Epidermal melanocyte (primary cell): ENCODE measurements around the gene SCGB2B2.
"Not testable (repeated sequence)": the region's sequence is repeated elsewhere in the genome, so short reads cannot be mapped to it uniquely, and the experiment has no call there.

Experiments
- DNase-seq: peaks from one replicate; pipeline ENCODE4 v3.0.0; 2011; ENCODE audit warnings: low spot score; ENCODE audit not compliant: insufficient read length

The SCGB2B2 gene

GRCh38 chr19:34669305-34669704, 7.7 kb downstream of the SCGB2B2 start:
- DNase-seq: no peak

- DNase-seq: not testable (repeated sequence)
Measured at GRCh38 chr19:34668690-34669089, 8.3 kb downstream of the SCGB2B2 start.

DNA sequence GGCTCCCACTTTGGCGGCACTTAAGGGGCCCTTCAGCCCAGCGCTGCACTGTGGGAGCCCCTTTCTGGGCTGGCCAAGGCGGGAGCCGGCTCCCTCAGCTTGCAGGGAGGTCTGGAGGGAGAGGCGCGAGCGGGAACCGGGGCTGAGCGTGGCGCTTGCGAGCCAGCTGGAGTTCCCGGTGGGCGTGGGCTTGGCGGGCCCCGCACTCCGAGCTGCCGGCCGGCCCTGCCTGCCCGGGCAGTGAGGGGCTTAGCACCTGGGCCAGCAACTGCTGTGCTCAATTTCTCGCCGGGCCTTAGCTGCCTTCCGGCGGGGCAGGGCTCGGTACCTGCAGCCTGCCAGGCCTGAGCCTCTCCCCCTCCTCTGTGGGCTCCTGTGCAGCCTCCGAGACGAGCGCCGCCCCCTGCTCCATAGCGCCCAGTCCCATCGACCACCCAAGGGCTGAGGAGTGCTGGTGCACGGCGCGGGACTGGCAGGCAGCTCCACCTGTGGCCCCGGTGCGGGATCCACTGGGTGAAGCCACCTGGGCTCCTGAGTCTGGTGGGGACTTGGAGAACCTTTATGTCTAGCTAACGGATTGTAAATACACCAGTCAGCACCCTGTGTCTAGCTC, 8.8 kb downstream of the SCGB2B2 start:
- not testable (repeated sequence) for DNase-seq

GRCh38 chr19:34667349-34668076, 9.4 kb downstream of the SCGB2B2 start:
- no peak for DNase-seq

DNA sequence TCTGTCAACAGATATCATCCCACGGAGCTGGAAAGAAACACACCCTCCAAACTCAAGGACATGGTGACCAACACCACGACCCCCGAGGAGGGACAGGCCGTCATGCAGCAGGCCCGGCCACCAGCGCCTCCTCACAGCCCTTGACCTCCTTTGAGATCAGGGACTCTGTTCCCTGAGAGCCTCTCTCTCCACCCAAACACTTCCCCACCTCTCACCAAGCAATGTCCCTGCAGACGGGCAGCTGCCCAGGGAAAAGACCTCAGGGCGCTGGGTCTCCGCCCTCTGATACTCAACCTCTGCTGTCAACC, 10.0 kb downstream of the SCGB2B2 start:
- DNase-seq: no peak

DNA sequence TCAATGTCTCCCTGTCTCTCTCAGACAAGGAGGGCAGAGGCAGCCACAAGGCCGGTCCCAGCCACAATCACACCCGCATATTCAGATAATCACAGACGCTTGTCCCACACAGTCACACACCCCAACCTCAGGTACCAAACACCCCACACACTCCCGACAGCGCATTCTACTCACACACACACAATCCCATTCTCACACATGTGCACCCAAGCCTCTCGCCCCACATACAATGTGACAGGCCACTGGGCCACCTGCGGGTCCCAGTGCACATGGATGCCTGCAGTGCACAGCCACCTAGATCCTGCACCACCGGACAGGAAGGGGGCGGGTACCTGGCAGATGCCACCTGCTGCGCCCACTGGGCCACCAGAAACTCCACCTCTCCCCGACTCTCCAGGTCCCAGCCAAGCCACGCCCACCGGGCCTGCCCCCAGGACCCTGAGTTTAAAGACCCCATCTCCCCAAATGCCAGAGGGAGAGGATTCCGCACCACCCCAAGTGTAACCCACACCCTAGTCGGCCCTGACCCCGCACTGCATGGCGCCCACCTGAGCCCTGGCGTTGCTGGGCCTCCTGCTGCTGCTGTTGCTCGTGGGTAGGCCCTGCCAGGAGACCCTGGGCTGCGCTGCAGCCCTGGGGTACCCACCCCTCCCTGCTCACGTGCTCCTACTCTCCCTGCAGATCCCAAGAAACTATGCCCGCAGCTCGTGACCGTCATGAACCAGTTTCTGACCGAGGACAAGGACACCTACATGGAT, 10.6 kb downstream of the SCGB2B2 start:
- no peak for DNase-seq

DNA sequence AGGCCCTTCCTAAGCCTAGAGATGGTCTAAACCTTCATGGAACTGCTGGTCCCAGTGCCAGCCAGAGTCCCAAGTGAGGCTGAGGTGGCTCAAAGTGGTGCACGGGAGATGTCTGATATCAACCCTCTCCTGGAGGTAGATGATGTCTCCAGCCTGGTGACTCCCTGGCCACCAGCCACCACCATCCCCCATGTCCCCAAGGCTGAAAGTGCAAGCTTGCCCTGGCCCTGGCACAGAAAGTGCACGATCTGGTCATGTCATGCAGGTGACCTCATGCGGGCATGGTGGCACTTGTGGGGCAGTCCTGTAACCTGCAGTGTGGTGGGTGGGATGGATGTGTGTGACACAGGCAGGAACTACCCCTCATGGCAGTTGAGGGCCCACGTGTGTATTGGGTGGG, 11.7 kb downstream of the SCGB2B2 start:
- not testable (repeated sequence) for DNase-seq

- DNase-seq: no peak
Measured at GRCh38 chr19:34664870-34665269, 12.1 kb downstream of the SCGB2B2 start.

DNA sequence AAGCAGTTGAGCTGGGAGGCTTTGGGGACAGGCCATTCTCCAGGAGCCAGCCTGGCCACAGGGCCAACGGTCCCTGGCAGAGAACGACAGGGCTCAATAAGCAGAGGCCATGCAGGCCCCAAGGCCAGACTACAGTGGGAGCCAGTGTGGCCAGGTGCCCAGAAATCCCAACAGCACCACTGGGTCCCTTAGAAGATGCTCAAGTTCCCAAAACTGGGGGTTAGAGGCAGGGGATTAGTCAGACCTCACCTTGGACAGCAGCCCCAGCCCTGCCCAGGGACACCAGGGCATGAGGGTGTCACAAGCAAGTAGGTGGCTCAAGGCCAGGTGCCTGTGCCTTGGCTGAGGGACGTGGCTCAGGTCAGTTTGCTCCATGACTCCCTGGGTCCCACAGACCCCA, 12.8 kb downstream of the SCGB2B2 start:
- no peak for DNase-seq

GRCh38 chr19:34662919-34663318, 14.0 kb downstream of the SCGB2B2 start:
- DNase-seq: no peak

- DNase-seq: no peak
Measured at GRCh38 chr19:34661357-34661756, 15.6 kb downstream of the SCGB2B2 start.

DNA sequence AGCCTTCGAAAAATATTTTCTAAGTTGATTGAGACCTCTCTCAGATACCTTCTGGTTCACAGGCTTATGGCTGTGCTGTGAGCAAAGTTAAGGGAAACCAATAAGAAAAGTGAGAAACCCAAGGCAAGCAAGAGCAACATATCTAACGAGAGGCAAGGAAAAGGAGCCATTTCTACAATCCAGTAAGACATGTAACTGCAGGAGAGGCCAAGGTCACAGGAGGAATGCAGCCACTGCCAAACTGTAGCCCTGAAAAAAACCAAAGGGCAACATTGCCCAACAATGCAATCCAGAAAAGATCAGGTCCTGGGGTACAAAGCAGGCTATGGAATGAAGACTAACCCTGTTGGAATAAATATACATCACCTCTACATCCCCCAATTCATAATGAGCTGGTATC, 21.3 kb downstream of the SCGB2B2 start:
- no peak for DNase-seq

GRCh38 chr19:34654796-34655195, 22.2 kb downstream of the SCGB2B2 start:
- DNase-seq: no peak

GRCh38 chr19:34651747-34652146, 25.2 kb downstream of the SCGB2B2 start:
- DNase-seq: no peak

DNA sequence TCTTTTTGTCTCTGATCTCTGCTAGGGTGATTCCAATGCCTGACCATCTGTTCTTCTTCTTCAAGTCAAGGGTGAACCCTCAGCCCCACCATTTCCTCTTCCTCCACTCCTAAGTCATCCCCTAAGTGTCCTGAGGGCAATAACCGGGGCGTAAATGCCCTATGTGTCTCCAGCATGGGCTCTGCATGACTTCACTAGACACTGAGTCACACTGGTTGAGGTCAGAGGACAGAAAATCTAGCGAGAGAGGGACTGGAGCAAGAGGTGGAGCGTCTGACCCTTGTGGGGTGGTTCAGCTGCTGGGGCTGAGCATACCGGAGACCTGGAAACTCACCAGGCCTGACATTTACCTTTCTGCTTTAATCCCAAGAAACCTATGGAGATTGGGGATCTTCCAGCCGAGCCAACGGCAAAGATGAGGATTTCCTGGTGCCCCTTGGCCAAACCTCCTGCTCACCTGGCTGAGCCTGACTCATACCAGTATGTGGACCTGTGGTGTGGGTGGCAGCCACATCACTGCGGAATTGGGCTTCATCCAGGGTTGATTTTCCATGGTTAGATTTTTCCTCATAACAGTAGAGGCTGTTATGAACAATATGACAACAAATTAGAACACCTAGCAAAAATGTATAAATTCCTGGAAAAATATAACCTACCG, 26.9 kb downstream of the SCGB2B2 start:
- DNase-seq: no peak

DNA sequence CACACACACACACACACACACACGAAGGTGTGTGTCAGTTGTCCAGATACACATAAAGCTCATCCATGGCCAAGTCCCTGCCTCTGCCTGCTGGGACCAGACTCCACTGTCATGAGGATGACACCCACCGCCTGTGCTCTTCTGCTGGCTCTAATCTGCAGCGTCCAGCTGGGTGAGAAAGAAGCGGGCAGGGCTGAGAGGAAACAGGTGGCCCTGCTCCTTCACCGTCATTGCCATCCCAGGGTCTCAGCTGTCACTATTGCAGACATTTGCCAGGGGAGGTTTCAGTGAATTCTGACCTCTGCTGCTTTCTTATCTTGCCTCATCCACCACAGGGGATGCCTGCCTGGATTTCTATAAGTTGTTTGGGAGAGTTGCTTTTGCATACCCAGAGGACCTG, 31.4 kb downstream of the SCGB2B2 start:
- DNase-seq: no peak

GRCh38 chr19:34644991-34645461, 31.9 kb downstream of the SCGB2B2 start:
- DNase-seq: no peak

GRCh38 chr19:34642241-34642640, 34.7 kb downstream of the SCGB2B2 start:
- DNase-seq: no peak

- no peak for DNase-seq
Measured at GRCh38 chr19:34639491-34640085, 37.4 kb downstream of the SCGB2B2 start.

GRCh38 chr19:34633802-34634201, 43.2 kb downstream of the SCGB2B2 start:
- no peak for DNase-seq
